Stimulated activated CD4-positive, alpha-beta T cell treated with anti-CD3 and anti-CD28 coated beads, Interleukin-1b, Interleukin-23, amount 100 ng/mL, for 4 hours (primary cell): Measurements from ENCODE around the gene PSTPIP2.
"Not testable (repeated sequence)": the region's sequence is repeated elsewhere in the genome, so short reads cannot be mapped to it uniquely, and the experiment has no call there.

Source experiments
- DNase-seq, 2 donors: peaks; one replicate each; pipeline ENCODE4 v3.0.0-alpha.2; 2020; ENCODE audit warnings: low read depth in 2 of 2

Gene PSTPIP2

DNA sequence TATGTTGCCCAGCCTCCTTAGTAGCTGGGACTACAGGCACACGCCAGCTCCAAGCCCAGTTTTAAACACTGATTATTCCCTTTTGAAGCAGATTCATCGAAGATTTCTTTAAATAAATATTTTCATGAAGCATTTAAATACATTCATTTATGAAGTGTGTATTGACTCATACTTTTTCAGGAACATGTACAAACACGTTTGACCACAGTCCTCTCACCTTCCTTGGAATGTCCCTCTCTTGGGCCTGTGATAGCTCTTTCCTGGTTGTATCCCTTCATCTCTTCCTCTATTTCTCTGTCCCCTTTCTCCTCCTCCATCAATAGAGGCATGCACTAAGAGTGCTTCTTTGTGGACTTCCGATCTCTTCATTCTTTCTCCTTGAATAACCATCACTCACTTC, 2.5 kb downstream of the PSTPIP2 start:
- DNase-seq: no peak

DNA sequence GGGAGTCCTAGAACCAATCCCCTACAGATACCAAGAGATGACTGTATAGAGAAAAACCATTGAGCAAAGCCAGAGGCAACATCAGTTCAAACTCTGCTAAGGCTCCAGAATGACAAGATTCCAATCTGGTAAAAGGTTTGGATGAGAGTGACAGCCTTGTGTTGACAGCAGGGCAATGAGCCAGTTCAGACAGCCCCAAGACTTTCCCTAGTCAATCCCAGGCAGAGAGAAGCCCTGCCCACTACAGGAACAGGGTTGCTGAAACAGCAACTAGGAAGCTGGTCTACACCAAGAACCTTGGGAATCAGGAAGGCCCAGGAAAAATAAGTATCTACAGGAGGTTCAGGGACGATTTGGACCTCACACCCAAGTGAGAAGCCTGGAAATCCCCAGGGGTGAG, 3.3 kb downstream of the PSTPIP2 start:
- no peak for DNase-seq

DNA sequence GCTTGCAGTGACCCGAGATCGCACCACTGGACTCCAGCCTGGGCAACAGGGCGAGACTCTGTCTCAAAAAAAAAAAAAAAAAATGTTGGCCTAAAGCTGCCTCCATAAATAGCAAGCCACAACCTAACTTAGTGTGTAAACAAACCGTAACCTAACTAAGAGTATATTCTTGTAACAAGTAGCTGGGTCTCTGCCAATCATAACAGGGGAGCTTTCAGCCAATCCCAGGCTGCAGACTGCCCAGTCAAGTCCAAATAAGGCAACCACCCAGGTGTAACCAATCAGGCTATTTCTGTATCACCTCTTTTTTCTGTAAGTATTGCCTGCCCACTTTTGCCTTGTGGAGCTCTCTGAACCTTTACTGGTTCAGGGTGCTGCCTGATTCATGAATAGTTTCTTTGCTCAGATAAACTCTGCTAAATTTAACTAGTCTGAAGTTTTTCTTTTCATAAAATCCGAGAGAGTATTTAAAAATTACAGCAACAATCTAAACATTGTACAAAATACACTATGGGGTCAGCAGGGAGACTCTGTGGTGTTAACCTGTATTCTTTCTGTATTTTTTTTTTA, 4.5 kb downstream of the PSTPIP2 start:
- DNase-seq: no peak

DNA sequence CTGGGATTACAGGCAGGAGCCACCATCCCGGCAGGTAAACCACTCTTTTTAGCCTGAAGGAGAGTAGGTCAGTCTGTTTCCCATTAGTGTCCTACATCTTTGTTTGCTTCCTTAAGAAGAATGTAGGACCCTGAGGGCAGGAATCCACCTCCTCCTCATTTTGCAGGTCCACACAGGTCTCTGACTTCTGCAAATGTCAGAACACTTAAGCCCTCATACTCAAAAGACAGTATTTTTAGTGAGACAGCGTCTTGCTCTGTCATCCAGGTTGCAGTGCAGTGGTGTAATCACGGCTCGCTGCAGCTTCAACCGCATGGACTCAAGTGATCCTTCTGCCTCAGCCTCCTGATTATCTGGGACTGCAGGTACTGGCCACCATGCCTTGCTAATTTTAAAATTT, 9.3 kb downstream of the PSTPIP2 start:
- DNase-seq: no peak

DNA sequence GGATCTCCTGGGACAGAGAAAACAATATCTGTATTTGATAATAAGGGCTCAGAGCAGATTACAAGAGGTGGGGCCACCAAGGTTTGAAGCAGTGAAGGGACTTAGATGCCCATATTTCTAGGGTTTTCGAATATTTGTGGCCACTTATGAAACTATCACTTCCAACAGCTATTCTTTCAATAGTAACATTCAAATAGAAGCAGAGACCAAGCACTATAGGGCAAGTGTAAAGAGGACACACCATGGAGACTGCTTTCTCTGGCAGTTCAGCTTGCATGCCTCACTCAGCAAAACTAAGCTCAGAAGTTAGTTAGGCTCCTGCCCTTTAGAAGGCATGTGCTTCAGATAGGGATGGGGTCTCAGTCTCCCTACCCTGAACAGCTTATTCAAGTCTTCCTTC, 10.3 kb downstream of the PSTPIP2 start:
- no peak for DNase-seq

DNA sequence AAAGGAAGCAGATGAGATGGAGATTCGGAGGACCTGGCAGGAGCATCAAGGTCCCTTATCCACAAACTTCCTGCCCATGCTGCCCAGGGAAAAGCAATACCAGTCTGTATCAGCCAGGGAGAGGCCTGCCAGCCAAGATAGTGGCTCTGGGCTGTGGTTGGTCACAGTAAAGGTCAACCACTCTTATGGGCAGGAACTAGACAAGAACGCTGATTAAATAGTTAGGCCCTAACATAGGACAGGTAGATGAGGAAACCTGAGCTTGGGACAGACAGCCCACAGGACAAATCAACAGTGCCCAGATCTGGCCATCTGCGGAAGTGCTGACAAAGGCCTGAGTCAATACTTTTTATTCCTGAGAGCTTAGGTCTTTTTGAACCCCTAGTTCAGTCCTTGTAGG, 10.7 kb downstream of the PSTPIP2 start:
- DNase-seq: no peak

DNA sequence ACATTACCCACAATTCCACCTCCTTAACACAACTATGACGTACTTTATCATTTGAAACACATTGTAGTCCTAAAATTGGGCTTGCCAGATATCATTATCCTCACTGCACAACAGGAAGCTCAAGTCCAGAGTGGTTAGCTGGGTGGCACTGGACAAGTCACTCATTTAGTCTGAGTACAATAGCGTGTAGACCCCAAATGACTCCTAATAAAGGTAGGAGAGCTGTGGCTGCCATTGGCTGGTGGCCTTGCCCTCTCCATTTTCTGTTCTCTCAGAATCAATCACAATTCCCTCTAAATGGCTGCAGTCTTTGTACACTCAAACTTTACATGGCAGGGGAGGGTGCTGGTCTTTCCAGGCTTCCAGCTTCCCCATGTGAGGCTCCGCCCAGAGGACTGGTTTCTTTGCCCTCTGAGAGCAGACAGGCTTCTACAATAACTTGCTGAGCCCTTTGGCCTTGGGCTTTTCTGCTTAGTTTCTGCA, 11.7 kb downstream of the PSTPIP2 start:
- DNase-seq: no peak

DNA sequence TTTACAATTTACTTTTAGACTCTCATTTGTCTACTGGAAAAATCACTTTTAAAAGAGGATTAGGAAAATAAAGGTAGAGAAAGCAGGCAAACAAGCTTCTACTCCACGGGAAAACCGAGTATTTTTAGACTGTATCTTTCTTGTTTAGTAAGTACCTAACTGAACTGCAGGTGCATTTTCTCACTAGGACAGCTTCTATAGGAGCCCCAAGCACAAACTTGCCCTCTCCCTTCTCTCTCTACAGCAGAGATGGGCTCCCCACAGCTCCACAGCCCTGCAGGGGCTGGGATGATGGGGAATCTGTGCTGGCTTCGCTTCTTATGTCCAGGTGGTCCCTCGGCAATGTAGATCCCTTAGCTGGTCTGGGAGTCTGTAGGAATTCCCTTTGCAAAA, 16.2 kb downstream of the PSTPIP2 start:
- no peak for DNase-seq

DNA sequence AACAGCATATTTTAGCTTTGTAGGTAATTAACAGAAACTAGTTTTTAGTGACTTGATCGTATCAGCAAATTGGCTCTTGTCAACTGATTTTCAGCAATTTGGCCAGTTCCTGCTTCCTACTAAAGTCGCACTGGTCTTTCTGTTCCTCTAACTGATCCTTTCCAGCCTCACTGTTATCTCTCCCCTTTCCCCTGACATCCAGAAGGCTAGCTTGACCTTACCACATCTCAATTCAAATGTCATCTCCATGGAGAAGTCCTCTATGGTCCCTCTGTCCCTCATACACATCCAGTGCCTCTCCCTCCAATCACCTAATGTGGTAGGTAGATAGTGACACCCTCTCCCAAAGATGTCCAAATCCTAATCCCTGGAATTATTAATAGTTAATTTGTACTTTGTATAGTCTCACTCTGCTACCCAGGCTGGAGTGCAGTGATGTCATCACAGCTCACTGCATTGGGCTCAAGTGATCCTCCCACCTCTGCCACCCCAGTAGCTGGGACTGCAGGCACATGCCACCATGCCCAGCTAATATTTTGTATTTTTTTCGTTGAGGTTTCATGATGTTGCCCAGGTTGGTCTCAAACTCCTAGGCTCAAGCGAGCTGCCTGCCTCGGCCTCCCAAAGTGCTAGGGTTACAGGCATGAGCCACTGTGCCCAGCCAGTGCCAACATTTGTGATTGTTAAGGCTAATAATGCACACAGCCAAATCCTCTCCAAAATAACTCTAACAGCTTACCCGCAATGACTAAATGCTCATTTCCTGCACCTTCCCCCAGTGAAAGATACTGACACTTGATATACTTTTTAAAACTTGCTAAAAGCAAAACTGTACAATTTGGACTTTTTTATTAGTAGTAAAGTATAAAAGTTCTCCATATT, 16.9 kb downstream of the PSTPIP2 start:
- no peak for DNase-seq

DNA sequence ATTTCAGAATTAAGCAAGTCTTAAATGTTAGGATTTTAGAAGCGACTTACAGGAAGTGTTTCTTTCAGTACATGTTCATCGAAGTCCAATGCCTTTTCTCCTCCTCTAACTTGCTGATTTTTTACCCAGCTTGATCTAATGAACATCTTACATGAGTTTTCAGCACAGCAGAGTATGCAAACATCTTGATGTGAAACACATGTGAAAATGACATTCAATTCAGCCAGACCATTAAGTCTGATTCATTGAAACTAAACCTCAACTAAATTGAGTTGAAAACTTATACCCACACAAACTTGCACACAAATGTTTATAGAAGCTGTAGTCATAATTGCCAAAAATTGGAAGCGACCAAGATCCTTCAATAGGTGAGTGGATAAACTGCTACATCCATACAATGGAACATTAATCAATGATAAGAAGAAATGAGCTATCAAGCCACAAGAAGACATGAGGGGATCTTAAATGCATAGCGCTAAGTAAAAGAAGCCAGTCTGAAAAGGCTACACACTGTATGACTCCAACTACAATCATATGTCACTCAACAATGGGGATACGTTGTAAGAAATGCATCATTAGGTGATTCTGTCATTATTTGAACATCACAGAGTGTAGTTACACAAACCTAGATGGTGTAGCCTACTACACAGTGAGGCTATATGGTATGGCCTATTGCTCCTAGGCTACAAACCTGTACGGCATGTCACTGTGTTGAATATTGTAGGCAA, 18.5 kb downstream of the PSTPIP2 start:
- DNase-seq: no peak

DNA sequence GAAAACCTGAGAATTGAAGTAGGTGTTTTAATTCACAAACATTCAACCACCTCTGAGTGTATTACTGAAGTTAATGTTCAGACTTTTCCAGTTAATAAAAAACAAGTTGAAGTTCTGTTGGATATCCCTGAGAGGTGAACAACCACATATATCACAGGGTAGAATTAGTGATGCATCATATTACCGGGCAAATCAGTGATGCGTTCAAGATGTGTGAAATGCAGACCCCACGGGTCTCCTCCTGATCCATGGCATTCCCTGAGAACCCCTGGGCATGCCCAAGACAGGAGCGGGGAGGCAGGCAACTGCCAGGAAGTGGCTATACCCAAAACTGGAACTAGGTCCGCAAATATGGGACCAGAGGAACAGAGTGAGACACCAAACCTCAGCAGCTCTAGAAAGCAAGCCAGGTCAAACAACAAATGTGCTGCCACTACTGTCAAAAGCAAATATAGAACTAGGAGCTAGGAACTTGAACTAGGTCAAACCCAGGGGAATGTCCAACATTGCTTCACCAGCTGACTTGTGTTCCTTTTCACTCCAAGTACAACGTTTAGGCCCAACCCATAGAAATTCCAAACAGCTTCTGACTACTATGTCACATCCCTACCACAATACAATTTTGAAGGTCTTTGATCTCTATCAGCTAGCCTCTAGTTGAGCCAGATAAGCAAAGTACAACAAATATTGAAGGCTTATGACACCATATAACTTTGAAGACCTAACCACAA, 20.2 kb downstream of the PSTPIP2 start:
- DNase-seq: no peak

DNA sequence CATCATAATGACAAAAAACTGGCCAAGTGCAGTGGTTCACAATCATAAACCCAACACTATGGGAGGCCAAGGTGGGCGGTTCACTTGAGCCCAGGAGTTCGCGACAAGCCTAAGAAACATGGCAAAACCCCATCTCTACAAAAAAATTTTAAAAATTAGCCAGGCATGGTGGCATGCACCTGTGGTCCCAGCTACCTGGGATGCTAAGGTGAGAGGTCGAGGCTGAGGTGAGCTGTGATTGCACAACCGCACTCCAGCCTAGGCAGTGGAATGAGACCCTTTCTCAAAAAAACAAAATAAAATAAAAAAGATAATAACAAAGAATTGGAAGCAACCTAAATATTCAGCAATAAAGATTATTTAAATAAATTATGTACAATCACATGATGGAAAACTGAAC, 21.8 kb downstream of the PSTPIP2 start:
- DNase-seq: no peak

DNA sequence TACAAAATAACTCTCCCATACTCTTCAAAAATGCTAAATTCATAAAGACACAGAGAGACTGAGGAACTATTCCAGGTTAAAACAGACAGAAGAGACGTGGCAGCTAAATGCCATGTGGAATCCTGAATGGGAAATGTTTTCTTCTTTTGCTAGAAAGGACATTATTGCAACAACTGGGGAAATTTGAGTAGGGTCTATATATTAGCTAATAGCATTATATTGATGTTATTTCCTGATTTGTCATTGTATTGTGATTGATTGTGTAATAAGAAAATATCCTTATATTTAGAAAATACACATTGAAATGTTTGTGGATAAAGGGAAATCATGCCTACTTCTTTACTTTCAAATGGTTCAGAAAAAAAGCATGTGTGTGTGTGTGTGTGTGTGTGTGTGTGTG, 23.4 kb downstream of the PSTPIP2 start:
- DNase-seq: no peak

DNA sequence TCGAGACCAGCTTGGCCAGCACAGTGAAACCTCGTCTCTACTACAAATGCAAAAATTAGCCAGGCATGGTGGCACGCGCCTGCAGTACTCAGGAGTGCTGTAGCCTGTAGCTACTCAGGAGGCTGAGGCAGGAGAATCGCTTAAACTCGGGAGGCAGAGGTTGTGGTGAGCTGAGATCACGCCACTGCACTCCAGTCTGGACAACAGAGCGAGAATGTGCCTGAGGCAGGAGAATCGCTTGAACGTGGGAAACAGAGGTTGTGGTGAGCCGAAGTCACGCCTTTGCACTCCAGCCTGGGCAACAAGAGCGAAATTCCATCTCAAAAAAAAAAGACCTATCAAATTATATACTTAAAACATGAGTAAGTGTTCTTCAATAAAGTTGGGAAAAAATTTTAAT, 24.7 kb downstream of the PSTPIP2 start:
- not testable (repeated sequence) for DNase-seq

DNA sequence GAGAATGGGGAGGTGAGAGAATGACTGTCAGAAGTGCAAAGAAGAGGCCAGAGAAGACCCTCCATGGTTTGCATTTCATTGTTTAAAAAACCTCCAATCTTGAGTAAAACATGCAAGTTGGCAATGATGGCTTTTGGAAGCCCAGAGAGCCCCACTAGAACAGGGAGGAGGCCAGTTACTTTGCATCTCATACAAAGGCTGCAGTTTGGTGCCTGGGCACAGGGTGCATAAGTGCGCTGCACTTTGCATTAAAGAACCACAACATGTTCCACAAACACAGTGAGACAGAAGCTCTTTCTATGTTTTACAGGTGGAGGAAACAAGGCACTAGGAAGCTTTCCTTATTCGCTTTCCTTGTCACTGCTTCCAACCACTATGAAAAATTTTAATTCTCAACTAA, 25.4 kb downstream of the PSTPIP2 start:
- DNase-seq: no peak

DNA sequence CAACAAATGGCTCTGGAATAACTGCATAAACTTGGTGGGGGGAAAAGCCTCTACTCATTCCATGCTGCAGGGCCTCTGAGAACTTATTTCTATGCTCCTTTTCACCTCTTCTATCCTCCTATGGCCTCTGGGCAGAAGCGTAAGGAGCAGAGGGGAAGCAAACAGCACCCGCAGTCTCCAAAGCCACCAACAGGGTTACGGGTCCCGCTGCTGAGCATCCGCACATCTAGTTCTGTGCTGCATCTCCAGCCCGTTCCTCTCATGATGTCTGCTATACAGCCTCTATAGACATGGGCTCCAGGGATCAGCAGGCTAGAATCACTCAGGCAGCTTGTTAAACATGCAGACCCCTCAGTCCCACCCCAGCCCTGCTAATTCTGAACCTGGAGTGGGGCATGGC, 25.9 kb downstream of the PSTPIP2 start:
- DNase-seq: no peak

DNA sequence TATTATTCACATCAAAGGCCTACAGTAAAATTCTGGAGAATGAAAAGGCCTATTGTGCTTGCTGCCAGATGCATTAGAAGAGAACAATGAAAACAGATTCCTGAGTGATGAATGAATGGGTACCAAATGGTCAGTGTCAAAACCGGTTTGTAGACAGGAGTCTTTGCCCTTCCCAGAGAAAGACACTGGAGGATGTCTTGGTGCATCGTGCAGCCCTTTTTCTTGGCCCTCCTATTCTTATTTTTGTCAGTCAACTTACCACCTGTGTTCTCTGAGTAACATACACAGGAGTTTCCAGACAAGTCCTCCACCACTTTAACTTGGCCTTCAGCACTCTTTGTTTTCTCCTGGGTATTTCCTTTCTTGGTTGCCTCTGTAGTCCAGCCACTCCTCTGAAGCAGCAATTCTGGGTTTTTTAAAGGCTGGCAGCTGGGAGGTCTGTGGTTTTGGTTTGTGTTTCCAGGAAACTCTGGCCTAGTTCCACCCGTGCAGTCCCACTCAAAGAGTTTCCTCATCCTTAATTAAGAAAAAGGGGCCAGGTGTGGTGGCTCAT, 29.4 kb downstream of the PSTPIP2 start:
- no peak for DNase-seq

DNA sequence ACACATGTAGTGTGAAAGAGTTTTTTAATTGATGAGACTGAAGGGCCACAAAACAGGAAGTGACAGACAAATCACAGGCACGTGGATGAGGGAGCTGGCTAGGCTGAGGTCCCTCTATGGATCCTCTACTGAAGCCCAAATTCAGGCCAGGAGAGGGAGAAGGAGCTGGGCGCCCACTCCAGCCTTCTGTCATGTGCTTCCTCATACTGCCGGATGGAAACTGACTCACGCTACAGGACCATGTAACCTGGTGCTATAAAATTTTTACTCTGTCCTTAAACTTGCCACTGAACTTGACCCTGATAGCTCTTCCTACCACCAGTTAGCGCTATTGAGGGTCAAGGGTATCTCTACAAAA, 31.3 kb downstream of the PSTPIP2 start:
- no peak for DNase-seq

DNA sequence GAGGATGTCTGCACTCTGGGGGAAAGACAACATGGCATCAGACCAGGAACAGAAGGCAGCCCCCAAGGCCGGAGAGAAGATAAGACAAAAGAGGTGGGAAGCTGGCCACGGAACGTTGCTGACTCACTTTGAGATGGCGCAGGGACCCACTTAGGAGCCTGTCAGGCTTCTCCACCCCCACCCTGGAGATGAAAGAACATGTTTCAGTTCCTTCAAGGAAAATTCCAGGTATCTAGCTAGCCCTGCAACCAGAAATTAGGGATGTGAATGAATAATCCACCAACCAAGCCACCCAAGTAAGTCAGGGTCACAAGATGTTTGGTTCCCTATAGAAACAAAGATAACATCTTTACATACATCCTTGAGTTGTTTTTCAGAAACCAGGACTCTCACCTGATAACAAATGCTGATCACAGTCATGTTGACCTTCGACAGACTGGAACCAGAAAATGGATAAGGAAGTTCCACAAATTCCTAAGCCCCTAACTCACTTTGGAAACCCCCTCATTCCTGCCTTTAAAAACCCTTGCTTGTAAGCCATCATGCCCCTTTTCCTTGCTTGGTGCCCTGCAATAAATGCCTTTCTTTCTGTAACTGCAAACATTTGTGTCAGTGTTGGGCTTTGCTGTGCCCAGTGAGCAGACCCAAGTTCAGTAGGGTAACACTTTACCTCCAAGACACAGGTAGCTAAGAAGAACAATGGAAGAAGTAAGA, 31.9 kb downstream of the PSTPIP2 start:
- DNase-seq: no peak

DNA sequence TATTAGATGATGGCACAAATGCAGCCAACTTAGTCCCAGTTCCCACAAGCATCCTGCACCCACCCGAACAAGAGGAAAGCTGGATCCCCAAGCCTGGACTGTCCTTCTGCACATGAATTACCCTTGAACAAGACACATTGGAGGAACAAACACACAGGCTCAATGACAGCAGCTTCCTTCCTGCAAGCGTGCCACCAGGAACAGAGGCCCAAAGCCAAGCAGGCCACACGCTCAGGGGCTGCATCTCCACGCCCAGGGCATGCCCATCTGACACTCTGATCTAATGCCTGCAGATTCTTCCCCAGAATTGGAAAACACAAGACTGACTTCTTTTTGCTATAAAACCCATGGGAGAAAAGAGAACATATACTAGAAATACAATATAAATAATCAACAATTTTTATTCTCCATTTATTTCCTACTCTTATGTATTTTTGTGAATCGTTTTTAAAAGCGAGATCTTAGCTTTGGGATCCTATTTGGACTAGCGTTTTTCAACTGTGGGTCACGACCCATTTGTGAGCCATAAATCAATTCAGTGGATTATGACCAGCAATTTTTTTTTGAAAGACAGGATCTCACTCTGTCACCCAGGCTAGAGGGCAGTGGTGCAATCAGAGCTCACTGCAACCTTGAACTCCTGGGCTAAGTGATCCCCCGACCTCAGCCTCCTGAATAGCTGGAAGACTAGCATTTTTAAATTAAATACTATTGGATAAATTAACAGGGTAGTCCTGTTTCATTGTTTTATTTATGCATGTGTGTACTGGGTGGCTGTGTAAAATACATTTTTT, 34.4 kb downstream of the PSTPIP2 start:
- DNase-seq: no peak
